ENCODE data around the gene TNNI2. TPM values are rescaled to one million over a fixed set of nuclear protein-coding genes. Genes with fewer than 3 reads are reported as not detected.

The TNNI2 gene
- total RNA-seq, 2 experiments from 2014 or later = 2.5 to 14.3 TPM

DNA sequence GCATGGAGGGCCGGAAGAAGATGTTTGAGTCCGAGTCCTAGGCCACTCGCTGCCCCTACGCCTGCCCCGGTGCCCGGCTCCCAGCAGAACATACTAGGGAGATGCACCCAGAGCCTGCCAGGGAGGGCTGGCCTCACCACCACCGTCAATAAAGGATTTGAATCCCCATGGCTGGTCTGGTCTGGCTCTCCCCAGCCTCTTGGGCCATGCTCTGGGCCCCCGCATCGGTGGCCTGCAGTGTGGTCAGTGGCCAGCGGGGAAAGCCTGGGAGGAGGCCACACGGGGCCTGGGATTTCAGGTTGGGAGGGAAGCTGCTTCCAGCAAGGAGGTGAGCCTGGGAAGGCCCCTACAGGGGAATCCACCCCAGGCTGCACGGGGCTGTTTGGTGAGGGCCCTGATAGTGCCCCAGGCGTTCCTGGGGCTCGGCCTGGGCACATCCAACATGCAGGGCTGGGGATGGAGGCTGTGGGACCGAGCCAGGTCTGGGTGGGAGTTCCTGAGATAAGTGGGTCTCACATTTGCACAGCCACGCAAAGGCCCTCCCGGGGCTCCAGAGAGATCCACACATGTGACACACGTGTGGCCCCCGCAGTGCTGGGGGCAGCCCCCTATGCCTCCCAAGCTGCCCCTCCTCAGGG is 2.8 kb downstream of the TNNI2 start:
- no peak for TF ChIP-seq EZH2phosphoT487 (IDR thresholded peaks at IDR 0.05; ENCODE audit: borderline replicate concordance, low read depth, low read length)
- TF ChIP-seq, protein P1, sequence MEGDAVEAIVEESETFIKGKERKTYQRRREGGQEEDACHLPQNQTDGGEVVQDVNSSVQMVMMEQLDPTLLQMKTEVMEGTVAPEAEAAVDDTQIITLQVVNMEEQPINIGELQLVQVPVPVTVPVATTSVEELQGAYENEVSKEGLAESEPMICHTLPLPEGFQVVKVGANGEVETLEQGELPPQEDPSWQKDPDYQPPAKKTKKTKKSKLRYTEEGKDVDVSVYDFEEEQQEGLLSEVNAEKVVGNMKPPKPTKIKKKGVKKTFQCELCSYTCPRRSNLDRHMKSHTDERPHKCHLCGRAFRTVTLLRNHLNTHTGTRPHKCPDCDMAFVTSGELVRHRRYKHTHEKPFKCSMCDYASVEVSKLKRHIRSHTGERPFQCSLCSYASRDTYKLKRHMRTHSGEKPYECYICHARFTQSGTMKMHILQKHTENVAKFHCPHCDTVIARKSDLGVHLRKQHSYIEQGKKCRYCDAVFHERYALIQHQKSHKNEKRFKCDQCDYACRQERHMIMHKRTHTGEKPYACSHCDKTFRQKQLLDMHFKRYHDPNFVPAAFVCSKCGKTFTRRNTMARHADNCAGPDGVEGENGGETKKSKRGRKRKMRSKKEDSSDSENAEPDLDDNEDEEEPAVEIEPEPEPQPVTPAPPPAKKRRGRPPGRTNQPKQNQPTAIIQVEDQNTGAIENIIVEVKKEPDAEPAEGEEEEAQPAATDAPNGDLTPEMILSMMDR (conservative IDR thresholded peaks at IDR 0.05; ENCODE audit: low read length) = no peak
- Histone ChIP-seq H2AFZ (ENCODE audit: low read length) (no peak overlapping the region), H3K36me3 (ENCODE audit: insufficient read depth, low read length) (no peaks in the 10 kb centered on the region), H3K4me1 (ENCODE audit: insufficient read depth, low read length, poor library complexity, severe bottlenecking) (peaks cover 49% of the 10 kb centered on the region), H3K27ac (ENCODE audit: low read depth, low read length, poor library complexity, severe bottlenecking) (no peak overlapping the region), H4K20me1 (ENCODE audit: insufficient read depth, low read length) (no peaks in the 10 kb centered on the region), H3K4me2 (ENCODE audit: low read length) (no peak overlapping the region), H3K9me3 (ENCODE audit: low read length) (no peaks in the 10 kb centered on the region), H3K9me2 (ENCODE audit: insufficient read depth, low read length) (no peaks in the 10 kb centered on the region), H3K4me3 (ENCODE audit: low read depth, low read length, poor library complexity, severe bottlenecking) (no peak overlapping the region), H3K79me2 (ENCODE audit: insufficient read depth, low read depth, low read length) (no peaks in the 10 kb centered on the region)
- intact Hi-C loops (cut with micrococcal nuclease; ENCODE audit: unreplicated experiment) = no loop called here
- POLR2A ChIA-PET = interaction anchor here (0.7 kb wide), 1 partner anchor 132 kb away, joined by 3 read pairs; no protein-coding TSS in a partner anchor
- no peak for DNase-seq (ENCODE audit: low spot score)
- no TSS peak for BruUV-seq (replicated peaks)
- CTCF ChIA-PET (ENCODE audit: unreplicated experiment) = interaction anchor here (1.0 kb wide), 1 partner anchor 147 kb away, joined by 3 read pairs; no protein-coding TSS in a partner anchor

DNA sequence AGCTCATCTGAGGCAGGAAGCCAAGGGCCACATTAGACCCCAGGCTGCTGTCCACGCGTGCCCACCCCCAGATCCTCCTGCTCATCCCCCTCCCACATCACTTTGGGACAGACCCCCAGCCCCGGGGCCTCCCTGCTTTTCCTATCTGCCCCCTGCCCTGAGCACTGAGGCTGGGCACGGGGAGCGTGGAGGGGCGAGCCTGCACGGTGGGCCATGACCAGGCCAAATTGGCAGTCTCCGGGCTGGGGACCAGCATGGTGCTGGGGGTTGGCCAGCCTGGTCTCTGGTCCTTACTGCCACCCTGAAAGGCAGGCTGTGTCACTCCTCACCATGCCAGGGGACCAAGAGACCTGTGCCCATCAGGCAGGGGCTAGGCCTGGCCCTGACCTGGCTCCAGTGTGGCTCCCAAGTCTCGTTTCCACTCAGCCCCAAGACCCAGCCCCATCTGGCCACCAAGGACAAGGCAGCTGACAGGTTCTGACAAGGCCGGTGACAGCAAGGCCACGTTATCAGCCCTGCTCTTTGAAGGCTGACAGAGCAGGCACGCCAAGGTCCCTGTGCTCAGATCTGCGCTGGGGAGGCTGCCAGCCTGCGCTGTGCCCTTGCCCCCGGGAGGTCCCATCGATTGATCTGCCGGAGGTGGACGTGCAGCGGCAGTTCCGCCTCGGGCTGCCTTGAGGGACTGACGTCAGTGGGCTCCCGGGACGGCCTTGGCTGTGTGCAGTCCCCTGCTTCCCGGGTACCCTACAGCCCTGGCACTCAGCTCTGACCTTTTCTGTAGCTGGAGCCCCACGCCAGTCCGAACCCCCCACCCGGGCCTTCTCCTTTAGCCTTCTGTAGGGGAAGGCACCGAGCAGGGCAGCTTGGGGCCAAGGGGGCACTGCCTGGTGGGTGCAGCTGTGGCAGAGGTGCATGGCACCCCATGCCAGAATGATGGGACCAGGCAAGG is 3.6 kb downstream of the TNNI2 start:
- no peaks in the 10 kb centered on the region for H3K36me3 ChIP-seq (ENCODE audit: insufficient read depth, low read length)
- ChIA-PET POLR2A (no interaction called here), CTCF (ENCODE audit: unreplicated experiment) (no interaction called here)
- peaks cover 49% of the 10 kb centered on the region for H3K4me1 ChIP-seq (ENCODE audit: insufficient read depth, low read length, poor library complexity, severe bottlenecking)
- H3K4me2 ChIP-seq (ENCODE audit: low read length) = no peak overlapping the region
- H3K9me2 ChIP-seq (ENCODE audit: insufficient read depth, low read length) = no peaks in the 10 kb centered on the region
- H4K20me1 ChIP-seq (ENCODE audit: insufficient read depth, low read length) = no peaks in the 10 kb centered on the region
- no peak for DNase-seq (ENCODE audit: low spot score)
- no peaks in the 10 kb centered on the region for H3K9me3 ChIP-seq (ENCODE audit: low read length)
- no peak overlapping the region for H3K4me3 ChIP-seq (ENCODE audit: low read depth, low read length, poor library complexity, severe bottlenecking)
- BruUV-seq (replicated peaks) = no TSS peak
- no peak overlapping the region for H2AFZ ChIP-seq (ENCODE audit: low read length)
- H3K27ac ChIP-seq (ENCODE audit: low read depth, low read length, poor library complexity, severe bottlenecking) = no peak overlapping the region
- intact Hi-C loops (cut with micrococcal nuclease; ENCODE audit: unreplicated experiment) = no loop called here
- H3K79me2 ChIP-seq (ENCODE audit: insufficient read depth, low read depth, low read length) = no peaks in the 10 kb centered on the region
- TF ChIP-seq EZH2phosphoT487 (IDR thresholded peaks at IDR 0.05; ENCODE audit: borderline replicate concordance, low read depth, low read length) = no peak
- TF ChIP-seq, protein P1 (conservative IDR thresholded peaks at IDR 0.05; ENCODE audit: low read length) = no peak

All from OCI-LY7 (cell line).